Activated CD4-positive, alpha-beta T cell treated with anti-CD3 and anti-CD28 coated beads, Interleukin-2, amount 10 ng/mL, durations not matched to agents 24 days and 14 days (primary cell): Measurements from ENCODE around the gene ENO3. TPM values are rescaled to one million over a fixed set of nuclear protein-coding genes. Genes with fewer than 3 reads are reported as not detected.

Experiments
- DNase-seq: peaks from one replicate; pipeline ENCODE4 v3.0.0; 2022
- H3K27ac Mint-ChIP-seq: one replicate; pipeline ENCODE4 v1.8.0; 2022; ENCODE audit warnings: mild to moderate bottlenecking, mixed read lengths
- H3K27me3 Mint-ChIP-seq: one replicate; pipeline ENCODE4 v1.8.0; 2022; ENCODE audit warnings: mixed read lengths
- H3K36me3 Mint-ChIP-seq: one replicate; pipeline ENCODE4 v1.8.0; 2022; ENCODE audit warnings: low read depth, mild to moderate bottlenecking, mixed read lengths
- H3K4me1 Mint-ChIP-seq: one replicate; pipeline ENCODE4 v1.8.0; 2021; ENCODE audit warnings: mixed read lengths
- H3K4me3 Mint-ChIP-seq: one replicate; pipeline ENCODE4 v1.8.0; 2022; ENCODE audit warnings: mild to moderate bottlenecking, moderate library complexity, mixed read lengths
- H3K9me3 Mint-ChIP-seq: one replicate; pipeline ENCODE4 v1.8.0; 2021; ENCODE audit warnings: mixed read lengths
- intact Hi-C: fragments of 100-400 bp; cut with micrococcal nuclease; formaldehyde crosslinking; loops from one replicate; pipeline ENCODE4 v1.15.1; 2023
- total RNA-seq: library from RNA; stranded (reverse); gene quantifications from 2 replicates; pipeline ENCODE4 v1.2.3, GENCODE V29; 2022

Gene ENO3
- total RNA-seq, 1 donor from 2014 or later: 45.3 TPM

DNA sequence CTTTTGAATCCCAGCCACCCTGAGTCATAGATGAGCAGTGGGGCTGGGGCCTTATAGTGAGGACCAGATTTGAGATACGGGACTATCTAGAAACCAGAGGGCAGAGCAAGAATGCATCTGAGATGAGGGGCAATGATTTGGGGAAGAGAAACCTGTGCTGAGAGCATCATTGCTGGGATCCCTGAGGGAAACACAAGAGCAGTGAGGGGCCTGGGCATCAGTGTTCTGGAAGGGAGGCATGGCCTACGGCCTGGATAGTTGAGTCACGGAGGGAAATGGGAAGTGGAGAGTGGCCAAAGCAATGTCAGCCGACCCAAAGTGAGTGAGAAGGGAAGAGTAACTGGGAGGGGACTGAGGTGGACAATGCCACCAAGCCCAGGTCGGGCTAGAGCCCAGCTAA lies 31.4 kb downstream of the ENO3 start:
- H3K27ac Mint-ChIP-seq: no peak overlapping the region
- intact Hi-C loops: no loop called here
- H3K4me1 Mint-ChIP-seq: peaks cover 35% of the 10 kb centered on the region
- H3K36me3 Mint-ChIP-seq: peaks cover 63% of the 10 kb centered on the region
- no peak overlapping the region for H3K4me3 Mint-ChIP-seq
- DNase-seq: no peak
- no peaks in the 10 kb centered on the region for H3K9me3 Mint-ChIP-seq
- H3K27me3 Mint-ChIP-seq: no peaks in the 10 kb centered on the region

GRCh38 chr17:4986403-4986802 lies 35.5 kb downstream of the ENO3 start:
- H3K27me3 Mint-ChIP-seq: no peaks in the 10 kb centered on the region
- H3K36me3 Mint-ChIP-seq: peaks cover 43% of the 10 kb centered on the region
- H3K4me1 Mint-ChIP-seq: peaks cover 42% of the 10 kb centered on the region
- H3K27ac Mint-ChIP-seq: peak overlapping the region; percentile 93
- intact Hi-C loops: loop anchor here (2.0 to 5.0 kb wide), 3 partner anchors 39 to 78 kb away; partner anchors contain the start of gene PFN1
- no peaks in the 10 kb centered on the region for H3K9me3 Mint-ChIP-seq
- DNase-seq: peak; percentile 77
- H3K4me3 Mint-ChIP-seq: peak overlapping the region; percentile 97

DNA sequence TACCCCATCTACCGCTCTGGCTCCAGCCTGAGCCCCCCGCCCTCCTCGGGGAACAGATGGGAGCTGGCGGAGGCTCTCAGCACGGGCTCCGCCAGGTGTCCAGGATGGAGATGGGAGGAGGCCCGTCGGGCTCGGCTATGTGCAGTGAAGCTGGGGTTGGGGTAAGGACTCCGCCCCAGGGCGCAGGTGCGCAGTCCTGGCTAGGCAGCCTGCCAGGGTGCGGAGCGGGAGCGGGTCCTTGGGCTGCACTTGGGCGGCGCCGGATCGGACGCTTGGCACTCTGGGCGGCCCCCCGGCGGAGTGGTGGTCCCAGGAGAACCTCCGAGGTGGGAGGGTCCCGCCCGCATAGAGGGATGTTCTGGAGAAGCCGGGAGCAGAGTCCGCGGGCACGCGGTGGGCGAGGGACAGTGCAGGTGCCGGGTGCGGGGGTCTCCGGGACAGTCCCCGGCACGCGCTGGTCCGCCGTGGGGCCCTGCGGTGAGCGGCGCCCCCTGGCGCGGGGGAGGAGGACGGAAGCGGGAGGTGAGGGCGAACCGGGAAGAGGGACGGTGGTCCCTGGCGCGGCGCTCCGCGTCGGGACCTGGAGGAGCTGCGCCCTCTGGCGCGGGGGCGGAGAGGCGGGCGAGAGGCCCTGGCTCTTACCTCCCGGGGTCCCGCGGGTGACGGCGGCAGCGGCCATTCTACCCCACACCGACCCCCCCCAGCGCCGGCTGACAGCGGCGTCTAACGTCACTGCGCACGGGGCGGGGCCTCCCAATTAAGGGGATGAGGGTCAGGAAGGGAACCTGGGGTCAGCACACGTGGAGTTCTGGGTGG lies 36.2 kb downstream of the ENO3 start, which contains the start of gene CAMTA2:
CAMTA2 (minus strand) TSS at position 725 of the 816 bp plus-strand sequence. CDS start 1,453 bp downstream, outside the sequence.
- DNase-seq: peak; percentile 96
- Mint-ChIP-seq H3K27me3 (no peaks in the 10 kb centered on the region), H3K9me3 (no peaks in the 10 kb centered on the region), H3K36me3 (peaks cover 42% of the 10 kb centered on the region), H3K27ac (peak within 1 kb of the TSS; percentile 93), H3K4me3 (peak within 1 kb of the TSS; percentile 97), H3K4me1 (peaks cover 45% of the 10 kb centered on the region)
- intact Hi-C loops: loop anchor here (1.0 to 5.0 kb wide), 5 partner anchors 10 to 78 kb away; partner anchors contain the start of genes INCA1, KIF1C, PFN1 and SPAG7

DNA sequence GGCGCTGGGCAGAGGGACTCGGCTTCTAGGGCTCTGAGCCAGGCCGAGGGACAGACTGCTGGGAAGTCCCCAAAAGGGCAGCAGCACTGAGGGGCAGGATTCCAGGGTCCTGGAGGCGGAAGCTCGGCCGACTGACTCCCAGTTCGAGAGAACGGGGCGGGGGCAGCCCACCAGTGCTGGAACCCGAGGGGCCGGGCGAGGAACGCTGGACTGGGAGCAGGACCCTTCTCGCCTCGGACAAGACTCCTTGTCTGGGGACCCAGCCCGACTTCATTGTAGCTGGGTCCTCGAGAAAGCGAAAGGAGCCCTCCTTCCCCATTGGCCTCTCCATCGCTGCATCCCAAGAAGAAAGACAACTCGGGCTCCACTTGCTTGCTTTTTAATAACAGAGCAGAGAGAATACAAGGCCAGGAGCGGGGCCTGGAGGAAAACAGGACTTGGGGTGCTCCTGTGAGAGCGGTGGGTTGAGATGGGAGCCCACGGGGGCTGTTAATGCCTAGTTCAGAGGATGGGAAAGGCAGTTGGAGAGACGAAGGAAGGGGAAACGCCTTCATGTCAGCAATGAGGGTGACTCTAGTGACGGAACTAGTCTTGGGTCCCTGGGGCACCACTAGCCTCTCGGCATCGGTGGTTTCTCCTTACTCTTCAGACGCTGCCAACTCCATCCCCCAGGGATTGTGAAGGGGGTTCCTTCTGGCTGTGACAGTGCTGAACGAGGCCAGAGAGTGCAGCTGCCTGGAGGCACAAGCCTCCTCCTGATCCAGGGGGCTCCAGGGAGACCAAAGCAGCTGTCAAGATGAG lies 37.0 kb downstream of the ENO3 start:
- DNase-seq: peak; percentile 64
- Mint-ChIP-seq H3K36me3 (peaks cover 35% of the 10 kb centered on the region), H3K4me3 (peak overlapping the region; percentile 97), H3K27ac (peak overlapping the region; percentile 93), H3K27me3 (no peaks in the 10 kb centered on the region), H3K9me3 (no peaks in the 10 kb centered on the region), H3K4me1 (peaks cover 43% of the 10 kb centered on the region)
- intact Hi-C loops: loop anchor here (1.0 to 5.0 kb wide), 5 partner anchors 9 to 79 kb away; partner anchors contain the start of genes INCA1, KIF1C, PFN1 and SPAG7

DNA sequence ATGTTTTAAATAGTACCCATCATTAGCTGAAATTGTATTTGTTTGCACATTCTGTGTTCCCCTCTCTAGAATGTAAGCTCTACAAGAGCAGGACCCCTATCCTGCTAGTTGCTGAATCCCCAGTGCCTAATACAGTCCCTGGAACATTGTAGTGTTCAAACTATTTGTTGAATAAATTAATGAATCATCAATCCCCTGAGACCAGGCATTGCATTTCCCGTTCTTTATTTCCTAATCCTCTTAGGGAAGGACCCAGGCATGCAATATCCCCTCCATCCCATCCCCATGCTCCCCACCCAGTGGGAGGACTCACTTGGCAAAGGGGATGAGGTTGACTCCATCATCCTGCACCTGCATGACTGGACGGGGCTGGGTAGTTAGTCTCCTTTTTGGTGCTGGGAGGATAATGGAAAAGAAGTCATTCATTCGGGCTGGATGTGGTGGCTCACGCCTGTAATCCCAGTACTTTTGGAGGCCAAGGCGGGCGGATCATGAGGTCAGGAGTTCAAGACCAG lies 43.2 kb downstream of the ENO3 start:
- Mint-ChIP-seq H3K36me3 (peaks cover 15% of the 10 kb centered on the region), H3K4me3 (no peak overlapping the region), H3K27me3 (peaks cover 6% of the 10 kb centered on the region), H3K27ac (no peak overlapping the region), H3K9me3 (no peaks in the 10 kb centered on the region), H3K4me1 (peaks cover 25% of the 10 kb centered on the region)
- DNase-seq: no peak
- intact Hi-C loops: no loop called here

- H3K27me3 Mint-ChIP-seq: peaks cover 6% of the 10 kb centered on the region
- peak within 1 kb of the TSS; percentile 82 for H3K27ac Mint-ChIP-seq
- intact Hi-C loops: loop anchor here (1.0 to 2.0 kb wide), 3 partner anchors 10 to 49 kb away; partner anchors contain the start of genes CAMTA2, PFN1 and SPAG7
- H3K4me1 Mint-ChIP-seq: peaks cover 23% of the 10 kb centered on the region
- no peaks in the 10 kb centered on the region for H3K9me3 Mint-ChIP-seq
- peak; percentile 98 for DNase-seq
- peaks cover 22% of the 10 kb centered on the region for H3K36me3 Mint-ChIP-seq
- peak within 1 kb of the TSS; percentile 89 for H3K4me3 Mint-ChIP-seq
Observed at GRCh38 chr17:4997302-4998026, 46.5 kb downstream of the ENO3 start, which contains the start of the genes INCA1 and KIF1C. INCA1 (minus strand) TSS chr17:4997522; CDS start chr17:4994437, 3,085 bp downstream. KIF1C (plus strand) TSS chr17:4997950; CDS start chr17:5000247, 2,297 bp downstream.

- intact Hi-C loops: no loop called here
- peak overlapping the region; percentile 82 for H3K27ac Mint-ChIP-seq
- DNase-seq: peak; percentile 67
Observed at GRCh38 chr17:4998027-4998731, 47.3 kb downstream of the ENO3 start.

DNA sequence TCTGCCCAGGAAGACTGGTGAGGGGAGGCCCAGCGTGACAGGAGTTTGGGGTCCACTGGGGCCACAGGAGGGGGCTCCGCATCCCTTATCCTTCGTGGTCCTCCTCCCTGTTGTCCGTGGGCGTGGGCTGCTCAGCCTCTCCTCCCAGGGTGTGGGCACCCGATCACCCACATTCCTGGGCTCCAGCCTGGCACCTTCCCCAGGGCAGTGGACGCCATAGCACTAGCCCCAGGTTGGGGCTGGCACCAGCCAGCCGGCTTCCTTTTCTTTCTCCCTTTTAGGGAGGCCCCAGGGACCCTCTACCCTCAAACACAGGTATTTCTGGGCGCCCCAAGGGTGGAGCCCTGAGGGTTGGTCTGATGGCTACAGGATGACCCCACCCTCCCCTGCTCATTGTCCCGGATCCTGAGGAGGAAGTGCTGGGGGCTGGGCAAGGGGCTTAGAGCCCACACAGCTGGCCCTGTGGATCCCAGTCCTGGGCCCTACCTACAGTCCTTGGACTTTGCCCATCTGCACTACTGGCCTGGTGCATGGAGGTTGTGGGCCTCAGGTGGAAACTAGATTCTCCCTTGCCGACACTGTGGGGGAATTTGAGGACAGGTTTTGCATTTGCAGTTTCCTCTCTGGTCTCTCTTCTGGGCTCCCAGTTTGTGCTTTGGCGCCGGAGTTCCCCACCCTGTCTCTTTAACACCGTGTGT lies 48.0 kb downstream of the ENO3 start:
- peak; percentile 66 for DNase-seq
- intact Hi-C loops: no loop called here
- H3K27ac Mint-ChIP-seq: peak overlapping the region; percentile 82
- H3K4me1 Mint-ChIP-seq: peaks cover 23% of the 10 kb centered on the region
- H3K4me3 Mint-ChIP-seq: peak overlapping the region; percentile 89
- H3K9me3 Mint-ChIP-seq: no peaks in the 10 kb centered on the region
- H3K36me3 Mint-ChIP-seq: peaks cover 35% of the 10 kb centered on the region
- peaks cover 6% of the 10 kb centered on the region for H3K27me3 Mint-ChIP-seq

More at GRCh38 chr17:4998027-4998731, 47.3 kb downstream of the ENO3 start:
- Mint-ChIP-seq H3K36me3 (peaks cover 28% of the 10 kb centered on the region), H3K4me3 (peak overlapping the region; percentile 89), H3K4me1 (peaks cover 23% of the 10 kb centered on the region), H3K9me3 (no peaks in the 10 kb centered on the region), H3K27me3 (peaks cover 6% of the 10 kb centered on the region)

DNA sequence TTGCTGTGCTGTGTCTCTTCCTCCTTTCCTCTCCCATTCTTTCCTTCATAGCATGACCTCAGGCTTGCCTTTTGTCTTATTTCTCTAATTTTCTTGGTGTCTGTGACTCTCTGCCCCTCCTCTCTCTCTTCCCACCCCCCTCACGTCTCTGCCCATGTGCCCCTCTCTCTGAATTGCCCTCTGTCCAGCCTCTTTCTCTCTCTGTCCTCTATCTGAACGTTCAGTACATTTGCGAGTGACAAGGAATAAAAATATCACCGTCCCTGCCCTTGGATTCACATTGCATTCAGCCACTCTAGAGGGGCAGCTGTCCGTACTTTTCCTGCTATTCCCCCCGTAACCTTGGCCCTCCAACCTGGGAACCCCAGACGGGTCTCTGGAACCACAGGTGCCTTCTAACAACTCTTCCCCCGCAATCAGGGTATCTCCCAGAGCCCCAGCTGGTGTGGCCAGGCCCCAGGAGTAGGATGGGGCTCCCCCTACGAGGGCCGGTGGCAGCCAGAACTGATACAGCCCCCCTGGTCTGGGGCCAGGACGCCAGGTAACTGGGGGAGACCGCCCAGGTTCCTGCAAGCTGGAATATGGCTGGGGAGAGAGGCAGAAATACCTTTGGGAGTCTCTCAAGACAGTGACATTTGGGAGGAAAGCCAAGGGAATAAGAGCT lies 48.6 kb downstream of the ENO3 start:
- DNase-seq: no peak
- intact Hi-C loops: no loop called here
- Mint-ChIP-seq H3K36me3 (peaks cover 42% of the 10 kb centered on the region), H3K9me3 (no peaks in the 10 kb centered on the region), H3K27me3 (peaks cover 6% of the 10 kb centered on the region), H3K4me3 (peak overlapping the region; percentile 89), H3K4me1 (peaks cover 23% of the 10 kb centered on the region), H3K27ac (peak overlapping the region; percentile 82)

DNA sequence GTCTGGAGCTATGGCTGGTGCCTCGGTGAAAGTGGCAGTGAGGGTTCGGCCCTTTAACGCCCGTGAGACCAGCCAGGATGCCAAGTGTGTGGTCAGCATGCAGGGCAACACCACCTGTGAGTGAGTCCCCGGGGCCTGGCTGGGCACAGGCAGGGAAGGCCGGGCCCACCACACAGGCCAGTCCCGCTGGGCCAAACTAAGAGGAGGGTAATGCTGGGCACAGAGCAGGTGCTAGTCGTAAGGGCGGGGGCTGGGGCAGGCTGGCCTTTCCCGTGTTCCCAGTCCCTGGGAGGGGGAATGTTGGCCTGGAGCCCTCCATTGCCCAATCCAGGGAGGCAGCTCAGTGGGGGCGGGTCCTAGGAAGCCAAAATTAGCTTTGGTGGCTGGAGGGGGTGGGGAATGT lies 49.3 kb downstream of the ENO3 start:
- H3K4me1 Mint-ChIP-seq: peaks cover 20% of the 10 kb centered on the region
- DNase-seq: no peak
- no peak overlapping the region for H3K27ac Mint-ChIP-seq
- peaks cover 49% of the 10 kb centered on the region for H3K36me3 Mint-ChIP-seq
- H3K4me3 Mint-ChIP-seq: peak overlapping the region; percentile 89
- intact Hi-C loops: no loop called here
- H3K9me3 Mint-ChIP-seq: no peaks in the 10 kb centered on the region
- peaks cover 3% of the 10 kb centered on the region for H3K27me3 Mint-ChIP-seq

DNA sequence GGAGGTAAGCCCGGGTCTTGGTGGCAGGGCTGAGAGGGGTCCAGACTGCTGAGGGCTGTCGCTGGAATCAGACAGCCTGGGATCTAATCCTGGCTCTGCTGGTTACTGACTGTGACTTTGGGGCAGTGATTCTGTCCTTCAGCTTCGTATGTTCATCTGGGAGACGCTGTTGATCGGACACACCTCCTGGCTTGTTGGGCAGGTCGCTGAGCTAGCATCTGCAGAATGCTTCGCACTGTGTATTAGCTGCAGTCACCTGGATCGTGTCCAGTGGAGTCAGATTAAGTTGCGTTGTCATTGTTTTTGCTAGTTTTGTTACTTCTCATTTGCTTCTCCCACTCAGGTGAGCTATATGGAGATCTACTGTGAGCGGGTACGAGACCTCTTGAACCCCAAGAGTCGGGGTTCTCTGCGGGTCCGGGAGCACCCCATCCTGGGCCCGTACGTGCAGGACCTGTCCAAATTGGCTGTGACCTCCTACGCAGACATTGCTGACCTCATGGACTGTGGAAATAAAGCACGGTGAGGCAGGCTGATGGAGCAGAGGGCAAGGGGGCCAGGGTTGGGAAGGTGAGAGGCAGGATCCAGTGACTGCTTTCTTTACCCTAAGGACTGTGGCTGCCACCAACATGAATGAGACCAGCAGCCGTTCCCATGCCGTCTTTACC lies 51.3 kb downstream of the ENO3 start:
- Mint-ChIP-seq H3K4me1 (peaks cover 16% of the 10 kb centered on the region), H3K36me3 (peaks cover 61% of the 10 kb centered on the region), H3K27ac (no peak overlapping the region), H3K27me3 (no peaks in the 10 kb centered on the region), H3K4me3 (no peak overlapping the region), H3K9me3 (no peaks in the 10 kb centered on the region)
- no peak for DNase-seq
- intact Hi-C loops: no loop called here
